Ishikawa (cell line): ENCODE measurements around the gene ORM2.

Experiments
- CEBPB ChIP-seq: IDR thresholded peaks from 2 replicates; pipeline ENCODE4 v1.6.1; 2012
- CREB1 ChIP-seq: IDR thresholded peaks from 2 replicates; pipeline ENCODE4 v1.6.1; 2012; ENCODE audit warnings: low read depth
- EGR1 ChIP-seq: IDR thresholded peaks from 2 replicates; pipeline ENCODE4 v1.6.1; 2012
- EP300 ChIP-seq: IDR thresholded peaks from 2 replicates; pipeline ENCODE4 v1.6.1; 2012; ENCODE audit warnings: borderline replicate concordance
- FOXM1 ChIP-seq: IDR thresholded peaks from 2 replicates; pipeline ENCODE4 v1.6.1; 2012; ENCODE audit warnings: low read depth, borderline replicate concordance
- NFIC ChIP-seq: IDR thresholded peaks from 2 replicates; pipeline ENCODE4 v1.6.1; 2012
- RAD21 ChIP-seq: IDR thresholded peaks from 2 replicates; pipeline ENCODE4 v1.6.1; 2012; ENCODE audit warnings: low read depth
- REST ChIP-seq: IDR thresholded peaks from 2 replicates; pipeline ENCODE4 v1.6.1; 2012; ENCODE audit warnings: low read depth, mild to moderate bottlenecking
- TAF1 ChIP-seq: IDR thresholded peaks from 2 replicates; pipeline ENCODE4 v1.6.1; 2012; ENCODE audit warnings: low read depth, mild to moderate bottlenecking
- TCF12 ChIP-seq: IDR thresholded peaks from 2 replicates; pipeline ENCODE4 v1.6.1; 2012; ENCODE audit warnings: low read depth
- TEAD4 ChIP-seq: IDR thresholded peaks from 2 replicates; pipeline ENCODE4 v1.6.1; 2012
- YY1 ChIP-seq: IDR thresholded peaks from 2 replicates; pipeline ENCODE4 v1.6.1; 2012; ENCODE audit warnings: low read depth
- ZBTB7A ChIP-seq: IDR thresholded peaks from 2 replicates; pipeline ENCODE4 v1.6.1; 2012; ENCODE audit warnings: low read depth
- TF ChIP-seq, protein P1 (sequence below): IDR thresholded peaks from 2 replicates; pipeline ENCODE4 v1.6.1; 2012
- TF ChIP-seq, protein P2 (sequence below): IDR thresholded peaks from 2 replicates; pipeline ENCODE4 v1.6.1; 2012

The ORM2 gene

GRCh38 chr9:114299286-114300152 lies 30.1 kb upstream of the ORM2 start:
- TF ChIP-seq TCF12, result no peak
- TF ChIP-seq, protein P1, sequence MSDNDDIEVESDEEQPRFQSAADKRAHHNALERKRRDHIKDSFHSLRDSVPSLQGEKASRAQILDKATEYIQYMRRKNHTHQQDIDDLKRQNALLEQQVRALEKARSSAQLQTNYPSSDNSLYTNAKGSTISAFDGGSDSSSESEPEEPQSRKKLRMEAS, result no peak
- TF ChIP-seq FOXM1, result no peak
- TF ChIP-seq TEAD4, result no peak
- TF ChIP-seq, protein P2, sequence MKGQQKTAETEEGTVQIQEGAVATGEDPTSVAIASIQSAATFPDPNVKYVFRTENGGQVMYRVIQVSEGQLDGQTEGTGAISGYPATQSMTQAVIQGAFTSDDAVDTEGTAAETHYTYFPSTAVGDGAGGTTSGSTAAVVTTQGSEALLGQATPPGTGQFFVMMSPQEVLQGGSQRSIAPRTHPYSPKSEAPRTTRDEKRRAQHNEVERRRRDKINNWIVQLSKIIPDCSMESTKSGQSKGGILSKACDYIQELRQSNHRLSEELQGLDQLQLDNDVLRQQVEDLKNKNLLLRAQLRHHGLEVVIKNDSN, result no peak
- no peak for TF ChIP-seq REST
- TF ChIP-seq ZBTB7A, result no peak
- TF ChIP-seq YY1, result no peak
- TF ChIP-seq CREB1, result no peak
- no peak for TF ChIP-seq EP300
- no peak for TF ChIP-seq CEBPB
- no peak for TF ChIP-seq EGR1
- no peak for TF ChIP-seq TAF1

DNA sequence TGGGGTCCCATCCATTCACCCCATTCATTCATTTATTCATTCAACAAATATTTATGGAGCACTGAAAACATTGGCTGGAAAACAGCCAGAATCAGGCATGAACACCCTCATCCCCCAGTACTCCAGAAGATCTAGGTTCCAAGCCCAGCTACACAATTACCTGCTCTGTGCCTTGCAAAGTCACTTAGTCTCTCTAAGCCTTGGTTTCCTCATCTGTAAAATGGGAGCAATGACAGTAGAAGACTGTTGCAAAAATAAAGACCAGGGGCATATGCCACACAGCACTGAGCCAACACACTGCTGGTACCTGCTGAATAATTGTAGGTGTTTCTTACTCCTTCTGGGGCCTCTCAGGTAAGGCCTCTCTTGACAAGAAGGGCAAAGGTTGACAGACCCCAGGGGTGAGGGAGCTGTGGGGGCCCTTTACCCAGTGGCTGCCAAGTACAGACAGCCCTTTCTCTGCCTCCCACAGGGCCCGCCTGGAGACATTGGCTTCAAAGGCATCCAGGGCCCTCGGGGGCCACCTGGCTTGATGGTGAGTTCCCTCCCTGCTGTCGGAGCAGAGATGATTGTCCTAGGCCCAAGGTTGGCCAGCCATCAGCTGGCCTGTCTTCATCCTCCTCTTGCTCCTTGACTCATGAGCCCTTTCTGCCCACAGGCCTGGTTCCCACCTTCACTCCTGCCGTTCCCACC lies 29.4 kb upstream of the ORM2 start:
- TF ChIP-seq CEBPB (no peak), NFIC (no peak), REST (no peak), EGR1 (no peak), YY1 (no peak), EP300 (no peak), CREB1 (no peak), RAD21 (no peak), FOXM1 (no peak), TEAD4 (no peak), ZBTB7A (no peak), TCF12 (no peak), TAF1 (no peak)
- TF ChIP-seq, protein P1, result no peak
- TF ChIP-seq, protein P2, result no peak

- TF ChIP-seq YY1, result no peak
- TF ChIP-seq CREB1, result no peak
- TF ChIP-seq ZBTB7A, result no peak
- no peak for TF ChIP-seq EP300
- TF ChIP-seq NFIC, result no peak
- no peak for TF ChIP-seq CEBPB
Observed at GRCh38 chr9:114300846-114301797, 28.5 kb upstream of the ORM2 start.

DNA sequence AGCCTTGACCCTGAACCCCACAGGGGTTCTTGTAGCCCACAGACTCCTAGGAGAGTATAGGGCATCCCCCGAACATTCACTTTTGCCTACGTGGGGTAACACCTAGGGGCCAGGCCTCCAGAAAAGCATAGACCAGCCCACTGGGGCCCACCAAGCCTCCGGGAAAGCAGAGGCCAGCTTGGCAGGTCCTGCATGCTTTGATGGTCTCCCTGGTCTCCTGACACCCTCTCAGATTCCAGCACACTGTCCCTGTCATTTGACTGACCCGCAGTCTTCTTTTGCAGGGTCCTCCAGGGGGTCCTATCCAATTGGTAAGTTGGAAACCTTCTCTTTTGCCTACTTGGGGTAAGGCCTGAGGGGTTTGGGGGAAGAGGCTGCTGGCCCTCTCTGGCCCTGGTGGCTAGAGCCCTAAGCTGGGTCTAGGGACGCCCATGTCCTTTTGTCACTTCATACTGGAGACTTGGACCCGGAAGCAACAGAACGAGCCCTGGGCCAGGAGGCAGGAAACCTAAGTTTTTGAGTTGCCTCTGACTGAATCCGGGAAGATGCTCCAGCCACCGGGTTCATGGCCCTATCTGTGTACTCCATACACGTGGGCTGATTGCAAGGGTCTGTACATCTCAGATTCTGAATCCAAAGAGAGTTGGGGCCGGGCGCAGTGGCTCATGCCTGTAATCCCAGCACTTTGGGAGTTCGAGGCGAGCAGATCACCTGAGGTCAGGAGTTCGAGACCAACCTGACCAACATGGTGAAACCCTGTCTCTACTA lies 27.7 kb upstream of the ORM2 start:
- TF ChIP-seq, protein P1, result no peak
- no peak for TF ChIP-seq TCF12
- TF ChIP-seq, protein P2, result no peak
- no peak for TF ChIP-seq EGR1
- TF ChIP-seq TEAD4, result no peak
- no peak for TF ChIP-seq TAF1
- TF ChIP-seq RAD21, result no peak
- TF ChIP-seq CEBPB, result no peak
- no peak for TF ChIP-seq YY1
- no peak for TF ChIP-seq EP300
- TF ChIP-seq CREB1, result no peak
- TF ChIP-seq NFIC, result no peak
